Measurements from ENCODE around the gene LETM1. TPM values are rescaled to one million over a fixed set of nuclear protein-coding genes. Genes with fewer than 3 reads are reported as not detected.

LETM1 gene
- total and polyA plus RNA-seq, 2 of the 13 experiments (the other 11 are each of a cell fraction or from before 2014, with no cell fraction given): 9.7 to 41.6 TPM

GRCh38 chr4:1863297-1864033 lies 7.5 kb upstream of the LETM1 start (continued):
- TF ChIP-seq ZBTB25 (CRISPR knock-in tag; IDR thresholded peaks at IDR 0.05) (peak; percentile 45; the same call in 1 of the 2 replicates), NFYB (CRISPR knock-in tag; IDR thresholded peaks at IDR 0.05) (no peak), IRX3 (CRISPR knock-in tag; IDR thresholded peaks at IDR 0.05; ENCODE audit: borderline replicate concordance, low read depth) (no peak), ZNF12 (CRISPR knock-in tag; IDR thresholded peaks at IDR 0.05) (no peak), RXRB (CRISPR knock-in tag; IDR thresholded peaks at IDR 0.05; ENCODE audit: borderline replicate concordance) (no peak), TMF1 (CRISPR knock-in tag; IDR thresholded peaks at IDR 0.05; ENCODE audit: low read depth) (no peak), DRAP1 (CRISPR knock-in tag; IDR thresholded peaks at IDR 0.05) (no peak), NR0B2 (CRISPR knock-in tag; IDR thresholded peaks at IDR 0.05) (no peak), SAP130 (CRISPR knock-in tag; IDR thresholded peaks at IDR 0.05; ENCODE audit: low read depth) (peak; percentile 26), ZNF569 (CRISPR knock-in tag; IDR thresholded peaks at IDR 0.05; ENCODE audit: borderline replicate concordance) (no peak), ZBTB10 (CRISPR knock-in tag; IDR thresholded peaks at IDR 0.05; ENCODE audit: borderline replicate concordance) (no peak), PRPF4 (IDR thresholded peaks at IDR 0.05; ENCODE audit: low read depth, low read length, poor library complexity, severe bottlenecking) (no peak), BCL6 (CRISPR knock-in tag; IDR thresholded peaks at IDR 0.05) (0 out of 2 replicates have a peak, but pooled peaks have one; percentile 10)
- TF ChIP-seq, protein P1, sequence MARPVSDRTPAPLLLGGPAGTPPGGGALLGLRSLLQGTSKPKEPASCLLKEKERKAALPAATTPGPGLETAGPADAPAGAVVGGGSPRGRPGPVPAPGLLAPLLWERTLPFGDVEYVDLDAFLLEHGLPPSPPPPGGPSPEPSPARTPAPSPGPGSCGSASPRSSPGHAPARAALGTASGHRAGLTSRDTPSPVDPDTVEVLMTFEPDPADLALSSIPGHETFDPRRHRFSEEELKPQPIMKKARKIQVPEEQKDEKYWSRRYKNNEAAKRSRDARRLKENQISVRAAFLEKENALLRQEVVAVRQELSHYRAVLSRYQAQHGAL (CRISPR knock-in tag; IDR thresholded peaks at IDR 0.05; ENCODE audit: not compliant biosample characterization): no peak
- TF ChIP-seq, protein P2, sequence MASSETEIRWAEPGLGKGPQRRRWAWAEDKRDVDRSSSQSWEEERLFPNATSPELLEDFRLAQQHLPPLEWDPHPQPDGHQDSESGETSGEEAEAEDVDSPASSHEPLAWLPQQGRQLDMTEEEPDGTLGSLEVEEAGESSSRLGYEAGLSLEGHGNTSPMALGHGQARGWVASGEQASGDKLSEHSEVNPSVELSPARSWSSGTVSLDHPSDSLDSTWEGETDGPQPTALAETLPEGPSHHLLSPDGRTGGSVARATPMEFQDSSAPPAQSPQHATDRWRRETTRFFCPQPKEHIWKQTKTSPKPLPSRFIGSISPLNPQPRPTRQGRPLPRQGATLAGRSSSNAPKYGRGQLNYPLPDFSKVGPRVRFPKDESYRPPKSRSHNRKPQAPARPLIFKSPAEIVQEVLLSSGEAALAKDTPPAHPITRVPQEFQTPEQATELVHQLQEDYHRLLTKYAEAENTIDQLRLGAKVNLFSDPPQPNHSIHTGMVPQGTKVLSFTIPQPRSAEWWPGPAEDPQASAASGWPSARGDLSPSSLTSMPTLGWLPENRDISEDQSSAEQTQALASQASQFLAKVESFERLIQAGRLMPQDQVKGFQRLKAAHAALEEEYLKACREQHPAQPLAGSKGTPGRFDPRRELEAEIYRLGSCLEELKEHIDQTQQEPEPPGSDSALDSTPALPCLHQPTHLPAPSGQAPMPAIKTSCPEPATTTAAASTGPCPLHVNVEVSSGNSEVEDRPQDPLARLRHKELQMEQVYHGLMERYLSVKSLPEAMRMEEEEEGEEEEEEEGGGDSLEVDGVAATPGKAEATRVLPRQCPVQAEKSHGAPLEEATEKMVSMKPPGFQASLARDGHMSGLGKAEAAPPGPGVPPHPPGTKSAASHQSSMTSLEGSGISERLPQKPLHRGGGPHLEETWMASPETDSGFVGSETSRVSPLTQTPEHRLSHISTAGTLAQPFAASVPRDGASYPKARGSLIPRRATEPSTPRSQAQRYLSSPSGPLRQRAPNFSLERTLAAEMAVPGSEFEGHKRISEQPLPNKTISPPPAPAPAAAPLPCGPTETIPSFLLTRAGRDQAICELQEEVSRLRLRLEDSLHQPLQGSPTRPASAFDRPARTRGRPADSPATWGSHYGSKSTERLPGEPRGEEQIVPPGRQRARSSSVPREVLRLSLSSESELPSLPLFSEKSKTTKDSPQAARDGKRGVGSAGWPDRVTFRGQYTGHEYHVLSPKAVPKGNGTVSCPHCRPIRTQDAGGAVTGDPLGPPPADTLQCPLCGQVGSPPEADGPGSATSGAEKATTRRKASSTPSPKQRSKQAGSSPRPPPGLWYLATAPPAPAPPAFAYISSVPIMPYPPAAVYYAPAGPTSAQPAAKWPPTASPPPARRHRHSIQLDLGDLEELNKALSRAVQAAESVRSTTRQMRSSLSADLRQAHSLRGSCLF (CRISPR knock-in tag; IDR thresholded peaks at IDR 0.05; ENCODE audit: borderline replicate concordance): no peak
